Left lung (tissue), 10 donors: ENCODE measurements around the gene TRPM3. TPM values are rescaled to one million over a fixed set of nuclear protein-coding genes. Genes with fewer than 3 reads are reported as not detected.
A peak's percentile ranks its signal among the peaks of the same experiment; 100 is the strongest.

Experiments used
- ATAC-seq: fragments of 200-7000 bp; cut with Tn5 transposase; one replicate; pipeline ENCODE4 v1.9.1; 2020; ENCODE audit warnings: moderate library complexity
- DNase-seq, 4 donors: peaks; one replicate each; pipeline ENCODE4 v3.0.0-alpha.2; 2013 to 2020
- H3K27ac ChIP-seq, 2 donors: fragments of 200-600 bp; sonication (generic) in 1 of 2; one replicate each; pipeline versions ENCODE4 v1.5.0 to v1.8.0; 2020 to 2021
- H3K27me3 ChIP-seq, 2 donors: fragments of 200-600 bp; sonication (generic) in 1 of 2; one replicate each; pipeline versions ENCODE4 v1.5.0 to v1.8.0; 2020 to 2021
- H3K36me3 ChIP-seq, 2 donors: fragments of 200-600 bp; sonication (generic) in 1 of 2; one replicate each; pipeline versions ENCODE4 v1.5.0 to v1.8.0; 2020 to 2021
- H3K4me1 ChIP-seq, 2 donors: fragments of 200-600 bp; one replicate each; pipeline ENCODE4 v1.8.0; 2021
- H3K4me3 ChIP-seq, 2 donors: fragments of 200-600 bp; sonication (generic) in 1 of 2; one replicate each; pipeline versions ENCODE4 v1.5.0 to v1.8.0; 2020 to 2021; ENCODE audit warnings: mild to moderate bottlenecking in 1 of 2
- H3K9me3 ChIP-seq, 2 donors: fragments of 200-600 bp; sonication (generic) in 1 of 2; one replicate each; pipeline versions ENCODE4 v1.5.0 to v1.8.0; 2020 to 2021
- CTCF ChIP-seq, 2 donors: fragments of 200-600 bp; sonication (generic) in 1 of 2; IDR thresholded peaks; one replicate each; pipeline versions ENCODE4 v1.5.0 to v1.8.0; 2021; ENCODE audit warnings: antibody characterized with exemption in 2 of 2
- intact Hi-C, 2 donors: fragments of 100-400 bp; cut with DNase I; formaldehyde crosslinking; loops; one replicate each; pipeline versions ENCODE4 v1.11.2 to v1.14.2; 2022
- polyA plus RNA-seq, 6 donors: library from polyadenylated mRNA; unstranded; fragments of 120-200 nt; gene quantifications; one replicate each; pipeline ENCODE4 v1.2.1, GENCODE V29; 2013; ENCODE audit not compliant: insufficient read length in 6 of 6
- total RNA-seq, 2 donors: library from RNA; stranded (reverse); fragmentation: NEBNext Ultra II Directional; extraction: Animal tissue kit (Norgen Biotek cat#: 25700); gene quantifications; one replicate each; pipeline ENCODE4 v1.2.1, GENCODE V29; 2021
- donor health status: DM: no; HTN: yes; CAD: no.
- donor health status: DM: no; HTN: no; CAD: no.

TRPM3 gene
- total and polyA plus RNA-seq, 8 donors, result 0.17 to 2.1 (median 1.2) TPM

- ATAC-seq, result no peak
- H3K4me3 ChIP-seq, result no peak overlapping the region
- TF ChIP-seq CTCF (IDR thresholded peaks at IDR 0.05), result no peak
- no peaks in the 10 kb centered on the region for H3K36me3 ChIP-seq
- DNase-seq, result no peak
- H3K27me3 ChIP-seq, result no peaks in the 10 kb centered on the region
- intact Hi-C loops, result no loop called here
- peaks cover 0 to 3% of the 10 kb centered on the region in 2 donors for H3K4me1 ChIP-seq
- H3K9me3 ChIP-seq, result no peaks in the 10 kb centered on the region
- no peak overlapping the region for H3K27ac ChIP-seq
These were observed 551.6 kb downstream of the TRPM3 start for GRCh38 chr9:70569791-70570190.

GRCh38 chr9:70569070-70569772 lies 552.2 kb downstream of the TRPM3 start:
- H3K36me3 ChIP-seq, result no peaks in the 10 kb centered on the region
- ATAC-seq, result peak; percentile 50
- H3K9me3 ChIP-seq, result no peaks in the 10 kb centered on the region
- no peak overlapping the region for H3K27ac ChIP-seq
- H3K4me1 ChIP-seq, result peaks cover 4 to 9% of the 10 kb centered on the region in 2 donors
- no peak for DNase-seq
- no peak overlapping the region for H3K4me3 ChIP-seq
- no peaks in the 10 kb centered on the region for H3K27me3 ChIP-seq
- intact Hi-C loops, result no loop called here
- TF ChIP-seq CTCF (IDR thresholded peaks at IDR 0.05), result no peak

- Histone ChIP-seq H3K4me1 (peaks cover 14 to 22% of the 10 kb centered on the region in 2 donors), H3K9me3 (no peaks in the 10 kb centered on the region), H3K27me3 (no peaks in the 10 kb centered on the region), H3K27ac (no peak overlapping the region), H3K4me3 (no peak overlapping the region), H3K36me3 (no peaks in the 10 kb centered on the region)
- intact Hi-C loops, result no loop called here
- DNase-seq (no peak), ATAC-seq (no peak)
- TF ChIP-seq CTCF (IDR thresholded peaks at IDR 0.05), result no peak
These were observed 553.9 kb downstream of the TRPM3 start for GRCh38 chr9:70567511-70567910.

GRCh38 chr9:70566751-70567150 lies 554.7 kb downstream of the TRPM3 start:
- no peak for TF ChIP-seq CTCF (IDR thresholded peaks at IDR 0.05)
- H3K27ac ChIP-seq, result no peak overlapping the region

GRCh38 chr9:70566066-70566465 lies 555.4 kb downstream of the TRPM3 start:
- Histone ChIP-seq H3K27me3 (no peaks in the 10 kb centered on the region), H3K4me1 (peaks cover 14 to 28% of the 10 kb centered on the region in 2 donors), H3K4me3 (no peak overlapping the region), H3K36me3 (no peaks in the 10 kb centered on the region), H3K9me3 (no peaks in the 10 kb centered on the region), H3K27ac (no peak overlapping the region)
- TF ChIP-seq CTCF (IDR thresholded peaks at IDR 0.05), result no peak
- ATAC-seq (no peak), DNase-seq (no peak)
- intact Hi-C loops, result no loop called here

More at GRCh38 chr9:70566751-70567150, 554.7 kb downstream of the TRPM3 start:
- intact Hi-C loops, result no loop called here
- Histone ChIP-seq H3K27me3 (no peaks in the 10 kb centered on the region), H3K36me3 (no peaks in the 10 kb centered on the region), H3K4me3 (no peak overlapping the region), H3K4me1 (peaks cover 14 to 28% of the 10 kb centered on the region in 2 donors), H3K9me3 (no peaks in the 10 kb centered on the region)
- ATAC-seq (no peak), DNase-seq (no peak)
